OCI-LY3 (cell line): ENCODE measurements around the gene ESX1.

Source experiments
- EZH2phosphoT487 ChIP-seq: fragments of 200-600 bp; shearing (Covaris generic); IDR thresholded peaks from 2 replicates; pipeline ENCODE4 v1.6.1; 2018; ENCODE audit warnings: antibody characterized with exemption, mixed run types, low read depth
- TF ChIP-seq, protein P1 (sequence below): fragments of 200-600, 300-600 bp; sonication (generic); IDR thresholded peaks from 2 replicates; pipeline ENCODE4 v1.5.1; 2014; ENCODE audit warnings: antibody characterized with exemption, low read length, low read depth

DNA sequence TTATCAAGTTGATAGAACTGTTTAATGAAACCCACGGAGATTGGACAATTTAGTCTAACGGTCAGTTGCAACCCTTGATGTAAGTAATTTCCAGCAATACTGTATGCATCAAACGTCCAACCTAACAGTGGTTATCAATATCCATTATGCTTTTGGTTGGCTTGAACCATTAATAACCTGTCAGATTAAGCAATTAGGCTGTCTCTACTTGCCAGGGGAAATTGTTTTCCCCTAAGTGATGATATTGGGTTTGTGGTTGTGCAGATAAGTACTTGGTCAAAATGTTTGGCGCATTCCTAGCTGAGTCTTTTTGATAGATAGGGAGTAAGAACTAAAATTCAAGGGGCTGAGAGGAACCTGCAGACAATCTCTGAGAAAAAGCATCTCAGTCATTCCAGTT lies 30.5 kb upstream of the ESX1 start:
- TF ChIP-seq, protein P1, sequence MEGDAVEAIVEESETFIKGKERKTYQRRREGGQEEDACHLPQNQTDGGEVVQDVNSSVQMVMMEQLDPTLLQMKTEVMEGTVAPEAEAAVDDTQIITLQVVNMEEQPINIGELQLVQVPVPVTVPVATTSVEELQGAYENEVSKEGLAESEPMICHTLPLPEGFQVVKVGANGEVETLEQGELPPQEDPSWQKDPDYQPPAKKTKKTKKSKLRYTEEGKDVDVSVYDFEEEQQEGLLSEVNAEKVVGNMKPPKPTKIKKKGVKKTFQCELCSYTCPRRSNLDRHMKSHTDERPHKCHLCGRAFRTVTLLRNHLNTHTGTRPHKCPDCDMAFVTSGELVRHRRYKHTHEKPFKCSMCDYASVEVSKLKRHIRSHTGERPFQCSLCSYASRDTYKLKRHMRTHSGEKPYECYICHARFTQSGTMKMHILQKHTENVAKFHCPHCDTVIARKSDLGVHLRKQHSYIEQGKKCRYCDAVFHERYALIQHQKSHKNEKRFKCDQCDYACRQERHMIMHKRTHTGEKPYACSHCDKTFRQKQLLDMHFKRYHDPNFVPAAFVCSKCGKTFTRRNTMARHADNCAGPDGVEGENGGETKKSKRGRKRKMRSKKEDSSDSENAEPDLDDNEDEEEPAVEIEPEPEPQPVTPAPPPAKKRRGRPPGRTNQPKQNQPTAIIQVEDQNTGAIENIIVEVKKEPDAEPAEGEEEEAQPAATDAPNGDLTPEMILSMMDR: no peak
- TF ChIP-seq EZH2phosphoT487: no peak
